Neural cell (in vitro differentiated cells): ENCODE results near the gene CCR6. TPM values are rescaled to one million over a fixed set of nuclear protein-coding genes. Genes with fewer than 3 reads are reported as not detected.

ENCODE experiments used
- H2AFZ ChIP-seq: fragments of 200-600, 300-800 bp; sonication (generic), shearing (Covaris generic); 2 replicates; pipeline ENCODE4 v1.6.0; 2014; ENCODE audit warnings: low read depth, mild to moderate bottlenecking, antibody characterized with exemption, low read length, moderate library complexity
- H3F3A ChIP-seq: fragments of 200-600 bp; shearing (Covaris generic); 2 replicates; pipeline ENCODE4 v1.6.1; 2016; ENCODE audit warnings: mild to moderate bottlenecking, moderate library complexity, mixed read lengths, antibody characterized with exemption, low read length; ENCODE audit not compliant: insufficient read depth, poor library complexity, severe bottlenecking
- H3K27ac ChIP-seq: fragments of 200-600, 300-800 bp; sonication (generic), shearing (Covaris generic); 2 replicates; pipeline ENCODE4 v1.5.1; 2014; ENCODE audit warnings: mild to moderate bottlenecking, low read length, moderate library complexity
- H3K27me3 ChIP-seq: fragments of 300-800, 200-600 bp; sonication (generic), shearing (Covaris generic); 2 replicates; pipeline ENCODE4 v1.6.0; 2014; ENCODE audit warnings: mild to moderate bottlenecking, low read depth, low read length, moderate library complexity; ENCODE audit not compliant: insufficient read depth
- H3K36me3 ChIP-seq: fragments of 300-800, 200-600 bp; sonication (generic), shearing (Covaris generic); 2 replicates; pipeline ENCODE4 v1.5.1; 2014; ENCODE audit warnings: mild to moderate bottlenecking, antibody characterized with exemption, low read length, moderate library complexity; ENCODE audit not compliant: insufficient read depth
- H3K4me2 ChIP-seq: fragments of 300-800, 200-600 bp; sonication (generic), shearing (Covaris generic); 2 replicates; pipeline ENCODE4 v1.6.0; 2014; ENCODE audit warnings: mild to moderate bottlenecking, low read length
- H3K4me3 ChIP-seq: fragments of 300-800, 200-600 bp; sonication (generic), shearing (Covaris generic); 2 replicates; pipeline ENCODE4 v1.5.1; 2014; ENCODE audit warnings: mild to moderate bottlenecking, low read length, moderate library complexity
- H3K79me2 ChIP-seq: fragments of 200-600 bp; shearing (Covaris generic); replicated peaks from 2 replicates; pipeline ENCODE4 v1.6.0; 2014; ENCODE audit warnings: mild to moderate bottlenecking, low read length, moderate library complexity; ENCODE audit not compliant: insufficient read depth
- H3K9ac ChIP-seq: fragments of 300-800, 200-600 bp; sonication (generic), shearing (Covaris generic); 2 replicates; pipeline ENCODE4 v1.6.1; 2016; ENCODE audit warnings: mild to moderate bottlenecking, low read length, mixed read lengths
- H3K9me2 ChIP-seq: fragments of 200-600 bp; shearing (Covaris generic); 2 replicates; pipeline ENCODE4 v1.6.1; 2016; ENCODE audit warnings: mild to moderate bottlenecking, low read length, mixed read lengths; ENCODE audit not compliant: insufficient read depth
- H3K9me3 ChIP-seq: fragments of 200-600, 300-800 bp; sonication (generic), shearing (Covaris generic); 2 replicates; pipeline ENCODE4 v1.6.1; 2016; ENCODE audit warnings: mild to moderate bottlenecking, mixed run types, low read length, moderate library complexity, mixed read lengths
- H4K20me1 ChIP-seq: fragments of 200-600 bp; shearing (Covaris generic); 2 replicates; pipeline ENCODE4 v1.6.1; 2016; ENCODE audit warnings: mild to moderate bottlenecking, mixed run types; ENCODE audit not compliant: insufficient read depth
- EP300 ChIP-seq: fragments of 450-650 bp; conservative IDR thresholded peaks from 2 replicates; pipeline ENCODE4 v1.6.1; 2014; ENCODE audit warnings: antibody characterized with exemption, mild to moderate bottlenecking, moderate library complexity; ENCODE audit not compliant: poor library complexity, severe bottlenecking
- EZH2 ChIP-seq: fragments of 200-600, 300-800 bp; shearing (Covaris generic), sonication (generic); IDR thresholded peaks from 2 replicates; pipeline ENCODE4 v1.6.1; 2014; ENCODE audit warnings: antibody characterized with exemption, low read length, borderline replicate concordance, mild to moderate bottlenecking; ENCODE audit not compliant: insufficient read depth, poor library complexity, severe bottlenecking
- MXI1 ChIP-seq: fragments of 450-650 bp; conservative IDR thresholded peaks from 2 replicates; pipeline ENCODE4 v1.6.1; 2014; ENCODE audit warnings: antibody characterized with exemption, mild to moderate bottlenecking; ENCODE audit not compliant: poor library complexity, severe bottlenecking
- POLR2AphosphoS5 ChIP-seq: IDR thresholded peaks from 2 replicates; pipeline ENCODE4 v1.6.1; 2012
- RAD21 ChIP-seq: fragments of 450-650 bp; conservative IDR thresholded peaks from 2 replicates; pipeline ENCODE4 v1.6.1; 2014; ENCODE audit warnings: antibody characterized with exemption, mild to moderate bottlenecking, moderate library complexity
- REST ChIP-seq: IDR thresholded peaks from 2 replicates; pipeline ENCODE4 v1.6.1; 2012; ENCODE audit warnings: borderline replicate concordance
- SMC3 ChIP-seq: fragments of 450-650 bp; conservative IDR thresholded peaks from 2 replicates; pipeline ENCODE4 v1.6.1; 2014; ENCODE audit warnings: antibody characterized with exemption, mild to moderate bottlenecking, moderate library complexity; ENCODE audit not compliant: poor library complexity
- TAF1 ChIP-seq: IDR thresholded peaks from 2 replicates; pipeline ENCODE4 v1.6.1; 2012; ENCODE audit warnings: low read depth
- polyA plus RNA-seq: library from polyadenylated mRNA; depleted of rRNA; stranded (reverse); fragments of >200 nt; gene quantifications from 2 replicates; pipeline ENCODE4 v1.2.3, GENCODE V29; 2014
- TF ChIP-seq, protein P1 (sequence below): fragments of 450-650 bp; IDR thresholded peaks from 2 replicates; pipeline ENCODE4 v1.5.1; 2014; ENCODE audit warnings: antibody characterized with exemption, mild to moderate bottlenecking, moderate library complexity; ENCODE audit not compliant: poor library complexity, severe bottlenecking

CCR6 gene
- polyA plus RNA-seq, 1 donor from 2014 or later = not detected

DNA sequence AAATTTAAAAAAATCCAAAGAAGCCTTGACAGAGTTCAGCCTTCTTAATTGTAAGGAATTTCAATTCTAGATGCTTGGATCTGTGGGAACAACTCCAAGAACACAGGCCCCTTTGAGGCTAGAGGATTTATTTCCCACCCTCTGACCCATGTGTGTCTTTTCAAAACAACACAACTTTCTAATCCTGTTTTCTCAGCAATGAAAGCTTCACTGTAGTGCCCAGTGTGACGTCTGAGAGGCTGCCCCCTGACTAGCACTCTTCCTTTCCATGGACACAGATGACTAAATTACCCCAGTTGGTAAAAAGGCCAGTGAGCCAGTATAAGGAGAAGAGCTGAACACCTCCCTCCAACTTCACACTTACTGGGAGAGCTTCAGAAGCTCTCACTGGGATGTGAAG is 16.5 kb upstream of the CCR6 start:
- no peaks in the 10 kb centered on the region for H3K79me2 ChIP-seq
- TF ChIP-seq MXI1 = no peak
- TF ChIP-seq, protein P1, sequence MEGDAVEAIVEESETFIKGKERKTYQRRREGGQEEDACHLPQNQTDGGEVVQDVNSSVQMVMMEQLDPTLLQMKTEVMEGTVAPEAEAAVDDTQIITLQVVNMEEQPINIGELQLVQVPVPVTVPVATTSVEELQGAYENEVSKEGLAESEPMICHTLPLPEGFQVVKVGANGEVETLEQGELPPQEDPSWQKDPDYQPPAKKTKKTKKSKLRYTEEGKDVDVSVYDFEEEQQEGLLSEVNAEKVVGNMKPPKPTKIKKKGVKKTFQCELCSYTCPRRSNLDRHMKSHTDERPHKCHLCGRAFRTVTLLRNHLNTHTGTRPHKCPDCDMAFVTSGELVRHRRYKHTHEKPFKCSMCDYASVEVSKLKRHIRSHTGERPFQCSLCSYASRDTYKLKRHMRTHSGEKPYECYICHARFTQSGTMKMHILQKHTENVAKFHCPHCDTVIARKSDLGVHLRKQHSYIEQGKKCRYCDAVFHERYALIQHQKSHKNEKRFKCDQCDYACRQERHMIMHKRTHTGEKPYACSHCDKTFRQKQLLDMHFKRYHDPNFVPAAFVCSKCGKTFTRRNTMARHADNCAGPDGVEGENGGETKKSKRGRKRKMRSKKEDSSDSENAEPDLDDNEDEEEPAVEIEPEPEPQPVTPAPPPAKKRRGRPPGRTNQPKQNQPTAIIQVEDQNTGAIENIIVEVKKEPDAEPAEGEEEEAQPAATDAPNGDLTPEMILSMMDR = no peak
- no peak for TF ChIP-seq EZH2
- no peak for TF ChIP-seq TAF1
- no peak for TF ChIP-seq EP300
- no peak for TF ChIP-seq RAD21
- no peak overlapping the region for H3K27ac ChIP-seq
- no peaks in the 10 kb centered on the region for H3K36me3 ChIP-seq
- no peaks in the 10 kb centered on the region for H4K20me1 ChIP-seq
- no peak overlapping the region for H2AFZ ChIP-seq
- no peak overlapping the region for H3K9ac ChIP-seq
- H3K27me3 ChIP-seq = no peaks in the 10 kb centered on the region
- no peaks in the 10 kb centered on the region for H3K9me3 ChIP-seq
- H3F3A ChIP-seq = no peaks in the 10 kb centered on the region
- no peak overlapping the region for H3K4me3 ChIP-seq
- no peaks in the 10 kb centered on the region for H3K9me2 ChIP-seq
- H3K4me2 ChIP-seq = no peak overlapping the region

- Histone ChIP-seq H3K4me3 (no peak overlapping the region), H3K9me2 (no peaks in the 10 kb centered on the region), H2AFZ (no peak overlapping the region), H3K4me2 (no peak overlapping the region), H3K9me3 (no peaks in the 10 kb centered on the region), H3K79me2 (no peaks in the 10 kb centered on the region), H3F3A (no peaks in the 10 kb centered on the region), H3K27ac (no peak overlapping the region), H3K36me3 (no peaks in the 10 kb centered on the region), H3K27me3 (no peaks in the 10 kb centered on the region), H3K9ac (no peak overlapping the region), H4K20me1 (no peaks in the 10 kb centered on the region)
- TF ChIP-seq MXI1 (no peak), POLR2AphosphoS5 (no peak), TAF1 (no peak), SMC3 (no peak), REST (no peak), RAD21 (no peak), EP300 (no peak), EZH2 (no peak)
- TF ChIP-seq, protein P1 = no peak
These were observed 15.1 kb upstream of the CCR6 start for GRCh38 chr6:167107787-167108186.
